PFSK-1 (cell line): ENCODE data around the gene HCN4.

Source experiments
- FOXP2 ChIP-seq: optimal IDR thresholded peaks from 2 replicates; pipeline ENCODE3; 2011; ENCODE audit warnings: borderline replicate concordance, control low read depth, inconsistent platforms; ENCODE audit not compliant: insufficient read depth; ENCODE audit errors: extremely low read length, extremely low read depth
- POLR2AphosphoS5 ChIP-seq: IDR thresholded peaks from 2 replicates; pipeline ENCODE4 v1.6.1; 2012; ENCODE audit warnings: low read depth, mild to moderate bottlenecking, control low read depth, low read length, moderate library complexity
- SIN3A ChIP-seq: IDR thresholded peaks from 2 replicates; pipeline ENCODE4 v1.6.1; 2012; ENCODE audit warnings: mild to moderate bottlenecking, low read length, moderate library complexity, borderline replicate concordance; ENCODE audit not compliant: insufficient read depth
- TAF1 ChIP-seq: IDR thresholded peaks from 2 replicates; pipeline ENCODE4 v1.6.1; 2012; ENCODE audit warnings: low read length, control low read depth, borderline replicate concordance; ENCODE audit not compliant: insufficient read depth
- TF ChIP-seq, protein P1 (sequence below), 2 experiments: IDR thresholded peaks; 2 replicates each; pipeline versions ENCODE4 v1.6.1 to v1.8.0; 2011 to 2012; ENCODE audit warnings: low read depth in 2 of 2, low read length in 2 of 2, control low read depth in 1 of 2, inconsistent platforms in 1 of 2, mild to moderate bottlenecking in 1 of 2, moderate library complexity in 1 of 2; ENCODE audit not compliant: insufficient read depth in 1 of 2

DNA sequence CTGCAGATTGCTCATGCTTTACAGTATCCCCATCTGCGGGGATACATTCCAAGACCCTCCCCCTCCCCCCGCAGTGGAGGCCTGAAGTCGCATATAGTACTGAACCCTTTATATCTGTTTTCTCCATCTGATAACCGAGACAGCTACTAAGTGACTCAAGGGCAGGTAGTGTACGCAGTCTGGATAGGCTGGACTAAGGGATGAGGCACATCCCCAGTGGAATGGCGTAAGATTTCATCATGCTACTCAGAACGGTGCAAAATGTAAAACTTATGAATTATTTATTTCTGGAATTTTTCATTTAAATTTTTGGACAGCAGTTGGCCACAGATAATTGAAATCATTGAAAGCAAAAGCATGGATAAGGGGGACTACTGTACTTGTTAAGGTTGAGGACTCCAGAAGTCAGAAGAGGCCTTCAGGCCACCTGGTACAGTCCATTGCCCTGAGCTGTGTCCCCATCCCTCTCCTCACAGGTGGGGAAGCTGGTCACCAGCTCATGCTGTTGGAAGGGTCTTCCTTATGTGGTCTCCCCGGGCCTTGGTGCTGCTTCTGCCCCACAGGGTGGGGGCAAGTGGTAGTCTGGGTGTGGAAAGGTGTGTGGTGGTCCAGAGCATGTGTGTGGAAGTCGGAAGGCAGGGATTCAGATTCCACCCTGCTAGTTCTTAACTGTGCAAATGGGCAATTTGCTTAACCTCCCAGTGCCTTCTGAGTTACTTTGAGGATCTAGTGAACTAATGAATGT is 72.0 kb downstream of the HCN4 start:
- TF ChIP-seq POLR2AphosphoS5 (no peak), SIN3A (no peak), TAF1 (no peak), FOXP2 (no peak)
- TF ChIP-seq, protein P1, sequence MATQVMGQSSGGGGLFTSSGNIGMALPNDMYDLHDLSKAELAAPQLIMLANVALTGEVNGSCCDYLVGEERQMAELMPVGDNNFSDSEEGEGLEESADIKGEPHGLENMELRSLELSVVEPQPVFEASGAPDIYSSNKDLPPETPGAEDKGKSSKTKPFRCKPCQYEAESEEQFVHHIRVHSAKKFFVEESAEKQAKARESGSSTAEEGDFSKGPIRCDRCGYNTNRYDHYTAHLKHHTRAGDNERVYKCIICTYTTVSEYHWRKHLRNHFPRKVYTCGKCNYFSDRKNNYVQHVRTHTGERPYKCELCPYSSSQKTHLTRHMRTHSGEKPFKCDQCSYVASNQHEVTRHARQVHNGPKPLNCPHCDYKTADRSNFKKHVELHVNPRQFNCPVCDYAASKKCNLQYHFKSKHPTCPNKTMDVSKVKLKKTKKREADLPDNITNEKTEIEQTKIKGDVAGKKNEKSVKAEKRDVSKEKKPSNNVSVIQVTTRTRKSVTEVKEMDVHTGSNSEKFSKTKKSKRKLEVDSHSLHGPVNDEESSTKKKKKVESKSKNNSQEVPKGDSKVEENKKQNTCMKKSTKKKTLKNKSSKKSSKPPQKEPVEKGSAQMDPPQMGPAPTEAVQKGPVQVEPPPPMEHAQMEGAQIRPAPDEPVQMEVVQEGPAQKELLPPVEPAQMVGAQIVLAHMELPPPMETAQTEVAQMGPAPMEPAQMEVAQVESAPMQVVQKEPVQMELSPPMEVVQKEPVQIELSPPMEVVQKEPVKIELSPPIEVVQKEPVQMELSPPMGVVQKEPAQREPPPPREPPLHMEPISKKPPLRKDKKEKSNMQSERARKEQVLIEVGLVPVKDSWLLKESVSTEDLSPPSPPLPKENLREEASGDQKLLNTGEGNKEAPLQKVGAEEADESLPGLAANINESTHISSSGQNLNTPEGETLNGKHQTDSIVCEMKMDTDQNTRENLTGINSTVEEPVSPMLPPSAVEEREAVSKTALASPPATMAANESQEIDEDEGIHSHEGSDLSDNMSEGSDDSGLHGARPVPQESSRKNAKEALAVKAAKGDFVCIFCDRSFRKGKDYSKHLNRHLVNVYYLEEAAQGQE (IDR thresholded peaks at IDR 0.05; ENCODE audit: insufficient read depth in 1 of 2, low read depth in 2 of 2, low read length in 2 of 2), result no peak
